IPS-18c (cell line): ENCODE data around the gene KIAA1143.

ENCODE experiments used
- H3K4me3 ChIP-seq: 2 replicates; pipeline ENCODE4 v1.7.0; 2013; ENCODE audit warnings: low read depth, mild to moderate bottlenecking, low read length, moderate library complexity; ENCODE audit not compliant: insufficient read depth
- H3K9me3 ChIP-seq: one replicate; pipeline ENCODE4 v1.6.1; 2013; ENCODE audit warnings: mild to moderate bottlenecking, low read length, moderate library complexity; ENCODE audit not compliant: control insufficient read depth, insufficient read depth

The KIAA1143 gene

DNA sequence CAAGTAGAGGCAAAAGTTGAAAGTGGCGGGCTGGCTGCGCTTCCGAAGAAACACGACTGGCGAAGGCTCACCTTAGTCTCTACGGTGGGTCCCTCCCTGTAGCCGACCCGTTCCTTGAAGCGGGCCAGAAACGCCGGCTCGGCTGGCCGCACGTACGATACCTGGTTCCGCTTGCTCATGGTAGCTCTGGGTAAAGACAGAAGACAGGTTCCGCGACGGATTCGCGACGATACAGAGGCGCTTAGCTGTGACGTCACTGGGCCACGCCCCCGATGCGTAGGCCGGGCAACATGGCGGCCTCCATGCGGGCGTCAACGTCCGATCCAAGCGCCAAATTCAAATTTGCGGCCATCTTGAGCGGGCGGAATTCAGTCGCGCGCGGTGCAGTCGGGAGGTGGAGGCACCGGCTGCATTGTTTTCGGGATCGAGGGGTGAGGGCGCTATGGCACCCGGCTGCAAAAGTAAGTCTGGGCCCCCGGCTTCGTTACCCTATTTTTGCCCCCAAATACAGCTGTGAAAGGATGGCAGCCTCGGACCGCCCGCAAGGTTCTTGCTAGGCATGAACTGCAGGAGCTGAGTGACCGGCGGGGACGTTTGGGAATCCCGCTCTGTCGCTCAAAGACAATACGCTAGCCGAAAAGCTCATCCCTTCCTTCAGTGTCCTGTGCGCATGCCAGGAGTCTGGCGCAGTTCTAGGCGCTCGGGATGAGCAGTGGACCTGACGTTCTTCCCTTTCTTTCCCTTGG, at the start of gene KIAA1143, which contains the start of gene KIF15:
TSS of gene KIAA1143 (minus strand) at position 196 of the 746 bp plus-strand sequence. CDS start at position 179, 17 bp downstream.
TSS of gene KIF15 (plus strand) at position 371 of the 746 bp plus-strand sequence. CDS start at position 443, 72 bp downstream.
- Histone ChIP-seq H3K4me3 (peak within 1 kb of the TSS; percentile 95), H3K9me3 (peaks cover 3% of the 10 kb centered on the region)

DNA sequence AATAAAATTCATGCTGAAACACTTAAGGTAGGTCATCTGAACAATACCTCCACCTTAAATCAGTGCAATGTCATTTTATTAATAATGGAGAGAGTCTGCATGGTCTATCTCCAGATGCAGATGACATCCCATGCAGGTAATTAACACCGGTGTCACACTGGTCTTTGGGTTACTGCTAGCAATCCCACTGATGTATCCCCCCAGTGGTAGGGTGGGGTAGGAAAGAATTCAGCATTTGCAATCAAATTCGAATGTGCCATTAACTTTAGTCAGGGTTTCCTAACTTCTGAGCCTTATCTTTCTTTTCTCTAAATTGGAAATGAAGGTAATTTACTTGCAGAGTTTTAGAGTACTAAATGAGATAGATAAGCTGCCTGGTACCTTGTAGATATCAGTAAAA, 44.5 kb upstream of the KIAA1143 start:
- H3K4me3 ChIP-seq = no peak overlapping the region
- no peaks in the 10 kb centered on the region for H3K9me3 ChIP-seq

DNA sequence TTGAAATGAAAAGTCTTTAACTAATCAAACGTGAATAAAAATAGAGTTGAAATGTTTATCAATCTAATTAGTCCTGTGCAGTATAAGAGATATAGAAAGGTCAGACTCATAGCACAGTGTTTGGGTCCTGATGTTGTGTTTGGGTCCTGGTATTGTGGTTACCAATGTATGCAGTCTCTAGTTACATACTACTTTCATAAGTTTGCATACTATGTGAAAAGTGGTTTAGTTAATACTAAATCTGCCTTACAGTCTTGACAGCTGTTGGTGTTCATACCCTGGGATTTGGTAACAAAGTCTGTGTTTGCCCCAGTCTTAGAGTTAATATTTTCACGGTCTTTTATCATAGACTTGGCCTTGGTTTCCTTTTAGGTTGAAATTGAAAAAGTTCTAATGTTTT, 41.9 kb upstream of the KIAA1143 start:
- Histone ChIP-seq H3K4me3 (no peak overlapping the region), H3K9me3 (no peaks in the 10 kb centered on the region)

DNA sequence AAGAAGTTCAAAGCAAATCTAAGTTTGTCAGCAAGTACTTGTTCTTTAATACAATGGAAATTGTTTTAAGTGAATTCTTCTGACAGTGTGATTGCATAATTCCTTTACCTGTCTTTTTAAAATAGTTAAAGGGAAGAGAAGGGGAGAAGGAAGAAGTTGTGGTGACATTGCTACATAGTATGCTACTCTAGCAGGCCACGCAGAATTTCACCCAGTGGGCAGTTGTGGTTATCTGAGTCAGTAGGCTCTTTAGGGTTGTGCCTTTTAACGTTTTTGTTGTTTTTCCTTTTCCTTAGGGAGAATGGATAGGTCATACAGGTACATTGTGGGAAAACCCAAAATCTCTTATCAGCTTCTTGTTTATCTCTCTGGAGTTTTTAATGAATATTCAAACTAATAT, 40.6 kb upstream of the KIAA1143 start:
- no peaks in the 10 kb centered on the region for H3K9me3 ChIP-seq
- no peak overlapping the region for H3K4me3 ChIP-seq

DNA sequence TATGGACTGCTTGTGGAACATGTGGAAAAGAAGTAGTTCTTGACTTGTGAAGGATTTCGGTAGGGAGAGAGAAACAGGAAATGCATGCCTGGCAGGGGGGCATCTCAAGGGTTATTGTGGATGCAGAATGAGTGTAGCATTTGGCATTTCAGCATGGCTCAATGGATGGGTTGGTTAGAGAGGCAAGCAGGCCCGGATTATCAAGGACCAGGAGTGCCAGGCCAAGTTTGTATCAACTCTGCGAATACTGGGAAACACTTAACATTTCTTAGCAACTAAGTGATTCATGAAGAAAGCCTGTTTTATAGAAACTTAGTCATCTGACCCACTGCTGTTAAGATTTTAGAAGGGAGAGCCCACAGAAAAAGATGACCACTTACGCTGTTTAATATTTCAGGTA, 33.8 kb upstream of the KIAA1143 start:
- H3K4me3 ChIP-seq = no peak overlapping the region
- no peaks in the 10 kb centered on the region for H3K9me3 ChIP-seq

DNA sequence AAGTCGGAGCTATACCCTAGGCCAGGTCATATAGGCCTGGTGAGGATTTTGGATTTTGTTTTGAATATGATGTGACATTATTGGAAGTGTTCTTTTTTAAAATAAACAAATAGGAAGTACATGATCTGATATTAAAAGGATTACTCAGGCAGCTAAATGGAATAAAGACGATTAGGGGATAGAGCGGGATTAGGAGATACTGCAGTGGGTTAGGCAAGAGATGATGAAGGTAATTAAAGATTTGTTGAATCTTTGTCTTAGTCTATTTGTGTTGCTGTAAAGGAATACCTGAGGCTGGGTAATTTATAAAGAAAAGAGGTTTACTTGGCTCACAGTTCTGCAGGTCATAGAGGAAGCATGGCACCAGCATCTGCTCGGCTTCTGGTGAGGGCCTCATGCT, 21.5 kb upstream of the KIAA1143 start:
- Histone ChIP-seq H3K4me3 (no peak overlapping the region), H3K9me3 (no peaks in the 10 kb centered on the region)

DNA sequence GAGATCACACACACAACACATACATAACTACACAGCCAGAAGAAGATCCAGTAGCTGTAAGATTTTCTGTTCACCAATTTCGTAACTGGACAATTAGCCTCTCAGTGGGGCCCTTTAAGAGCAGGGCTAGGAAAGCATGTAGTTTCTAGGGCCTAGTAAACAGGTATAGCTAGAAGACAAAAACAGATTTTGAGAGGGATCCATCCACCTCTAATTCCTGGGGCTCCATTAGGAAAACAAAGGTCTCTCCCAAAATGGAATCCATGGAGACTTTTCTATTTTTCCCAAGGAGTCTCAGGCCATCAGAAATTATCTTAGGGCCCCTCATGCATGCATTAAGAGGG, 10.7 kb upstream of the KIAA1143 start:
- H3K9me3 ChIP-seq = peaks cover 8% of the 10 kb centered on the region
- no peak overlapping the region for H3K4me3 ChIP-seq

DNA sequence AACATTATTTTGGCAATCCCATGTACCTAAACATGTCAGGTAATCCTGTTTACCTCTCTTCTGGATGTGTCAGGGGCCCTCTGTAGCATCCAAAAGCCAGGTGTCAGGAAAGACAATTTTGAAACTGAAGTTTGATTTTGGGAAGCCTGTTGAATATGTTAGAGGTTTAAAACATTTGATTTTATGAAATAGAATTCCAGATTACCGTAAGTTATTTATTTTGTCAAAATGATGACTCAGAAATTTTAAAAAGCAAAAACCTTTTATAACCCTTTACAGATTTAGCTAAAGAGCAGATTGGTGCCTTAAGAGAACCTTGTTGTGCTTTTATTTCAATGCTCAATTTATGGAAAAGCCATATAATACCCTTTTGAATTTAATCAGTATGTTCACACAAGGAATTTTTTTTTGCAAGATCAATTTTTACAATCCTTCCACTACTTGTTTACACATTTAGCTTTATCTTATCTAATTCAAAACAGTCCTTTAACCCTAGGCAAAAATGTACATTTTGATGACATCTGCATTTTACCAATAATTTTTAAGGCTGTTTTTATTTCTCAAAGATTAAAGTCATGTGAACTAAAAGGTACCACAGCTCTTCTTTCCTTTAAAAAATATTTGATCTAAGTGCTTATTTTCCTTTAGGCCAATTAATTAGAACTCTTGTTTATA, 10.1 kb upstream of the KIAA1143 start:
- Histone ChIP-seq H3K9me3 (peaks cover 9% of the 10 kb centered on the region), H3K4me3 (no peak overlapping the region)

DNA sequence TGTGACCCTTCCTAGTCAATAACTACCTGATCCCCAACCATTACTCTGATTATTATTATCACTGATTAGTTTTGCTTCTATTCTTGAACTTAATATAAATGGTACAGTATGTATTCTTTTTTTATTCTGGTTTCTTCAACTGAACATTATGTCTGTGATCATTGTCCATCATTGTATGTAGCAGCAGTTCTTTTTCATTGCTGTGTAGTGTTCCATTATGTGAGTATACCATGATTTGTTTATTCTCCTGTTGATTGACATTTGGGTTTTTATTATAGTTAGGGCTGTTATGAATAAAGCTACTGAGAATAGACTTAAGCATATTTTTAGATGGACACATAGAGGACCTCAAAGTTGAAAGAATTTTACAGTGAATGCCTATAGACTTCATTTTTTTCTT, 2.8 kb upstream of the KIAA1143 start:
- Histone ChIP-seq H3K4me3 (no peak overlapping the region), H3K9me3 (peaks cover 8% of the 10 kb centered on the region)

DNA sequence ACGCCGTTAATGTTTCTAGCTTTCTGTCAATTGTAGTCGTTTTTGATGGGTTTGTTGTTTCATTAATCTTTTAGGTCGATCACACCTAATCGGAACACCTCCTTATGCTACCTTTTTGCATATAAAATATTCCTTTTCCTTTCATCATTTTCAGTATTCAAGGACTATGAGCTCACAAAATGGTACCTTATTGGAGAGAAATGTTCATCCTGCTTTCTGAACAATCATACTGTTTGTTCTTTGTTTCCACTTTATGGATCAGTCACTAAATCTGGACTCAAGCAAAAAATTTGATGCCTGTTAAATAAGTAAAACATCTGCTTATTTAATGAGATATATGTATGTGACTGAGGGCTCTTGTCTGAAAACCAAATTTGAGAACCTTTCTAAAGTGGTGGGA, 1.3 kb upstream of the KIAA1143 start:
- peaks cover 6% of the 10 kb centered on the region for H3K9me3 ChIP-seq

DNA sequence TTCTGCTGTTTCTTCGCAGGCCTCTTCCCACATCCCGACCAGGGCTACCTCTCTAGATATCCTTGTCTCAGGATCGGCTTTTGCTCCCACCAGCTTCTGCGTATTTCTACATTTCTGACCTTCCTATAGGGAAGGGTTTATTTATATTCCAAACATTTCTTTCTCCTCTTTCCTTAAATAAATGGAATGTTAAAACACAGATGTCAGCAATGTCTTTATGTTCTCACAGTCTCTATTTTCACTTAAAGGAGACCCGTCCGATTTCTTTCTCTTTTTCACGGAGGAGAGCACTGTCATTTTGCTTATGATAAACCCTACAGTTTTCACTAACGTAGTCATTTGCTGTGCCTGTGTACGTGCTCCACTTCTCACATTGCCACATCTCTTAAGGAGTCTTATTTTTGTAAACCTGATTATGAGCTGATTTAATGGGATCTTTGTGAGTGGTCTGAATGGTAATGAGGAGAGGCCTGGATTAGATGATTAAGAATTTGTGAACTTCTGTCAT, 805 bp upstream of the KIAA1143 start:
- H3K4me3 ChIP-seq = peak overlapping the region; percentile 95
- H3K9me3 ChIP-seq = peaks cover 6% of the 10 kb centered on the region

More for the DNA sequence above, 1.3 kb upstream of the KIAA1143 start:
- H3K4me3 ChIP-seq = peak overlapping the region; percentile 95

DNA sequence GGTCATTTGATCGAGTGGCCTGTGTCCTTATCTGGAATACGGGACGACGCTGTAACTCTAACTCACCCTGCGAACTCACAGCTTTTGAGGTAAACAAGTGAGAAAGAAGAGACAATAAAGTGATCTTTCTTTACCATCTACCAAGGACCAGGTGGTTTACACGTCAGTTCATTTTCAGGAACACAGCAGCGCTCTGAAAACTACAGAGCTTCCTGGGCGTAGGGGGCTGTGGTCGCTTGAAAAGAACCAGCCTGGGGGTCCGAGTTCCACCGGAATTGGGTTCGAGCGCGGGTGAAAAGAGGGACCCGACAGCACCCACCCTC, 357 bp downstream of the KIAA1143 start:
- peak overlapping the region; percentile 95 for H3K4me3 ChIP-seq
- H3K9me3 ChIP-seq = peaks cover 3% of the 10 kb centered on the region

DNA sequence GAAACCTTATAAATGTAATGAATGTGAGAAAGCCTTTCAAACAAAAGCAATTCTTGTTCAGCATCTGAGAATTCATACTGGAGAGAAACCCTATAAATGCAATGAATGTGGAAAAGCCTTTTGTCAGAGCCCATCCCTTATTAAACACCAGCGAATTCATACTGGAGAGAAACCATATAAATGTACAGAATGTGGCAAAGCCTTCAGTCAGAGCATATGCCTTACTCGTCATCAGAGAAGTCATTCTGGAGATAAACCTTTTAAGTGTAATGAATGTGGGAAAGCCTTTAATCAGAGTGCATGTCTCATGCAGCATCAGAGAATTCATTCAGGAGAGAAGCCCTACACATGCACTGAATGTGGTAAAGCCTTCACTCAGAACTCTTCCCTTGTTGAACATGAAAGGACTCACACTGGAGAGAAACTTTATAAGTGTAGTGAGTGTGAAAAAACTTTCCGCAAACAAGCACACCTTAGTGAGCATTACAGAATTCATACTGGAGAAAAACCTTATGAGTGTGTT, 26.7 kb downstream of the KIAA1143 start:
- Histone ChIP-seq H3K9me3 (peaks cover 8% of the 10 kb centered on the region), H3K4me3 (no peak overlapping the region)

DNA sequence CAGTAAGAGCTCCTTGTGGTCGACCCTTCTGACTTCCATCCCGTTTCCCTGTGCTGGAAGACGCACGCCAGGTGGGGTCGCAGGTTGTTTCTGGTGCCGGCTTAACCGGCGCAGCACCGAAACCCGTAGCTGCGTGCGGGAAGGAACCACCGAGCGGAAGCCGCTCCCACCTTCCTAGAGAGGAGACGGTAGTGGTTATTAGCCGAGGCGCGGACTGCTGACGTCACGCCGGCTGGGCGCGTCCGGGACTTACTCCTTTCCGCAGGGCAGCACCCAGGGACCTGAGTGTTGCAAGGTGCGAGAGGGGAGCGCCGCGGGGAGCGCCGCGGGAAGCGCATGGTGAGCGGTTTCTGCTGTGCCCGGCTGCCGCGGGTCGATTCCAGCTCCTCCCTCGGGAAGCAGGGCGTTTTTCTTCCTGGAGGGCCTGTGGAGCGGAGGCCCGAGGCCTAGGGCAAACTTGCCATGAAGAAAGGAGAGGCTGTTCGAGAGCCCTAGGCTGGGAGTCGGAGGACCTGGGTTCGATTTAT, 32.0 kb downstream of the KIAA1143 start, which contains the start of gene ZNF501:
TSS of gene ZNF501 (plus strand) at position 252 of the 527 bp plus-strand sequence. CDS start 4,787 bp downstream, outside the sequence.
- no peaks in the 10 kb centered on the region for H3K9me3 ChIP-seq

DNA sequence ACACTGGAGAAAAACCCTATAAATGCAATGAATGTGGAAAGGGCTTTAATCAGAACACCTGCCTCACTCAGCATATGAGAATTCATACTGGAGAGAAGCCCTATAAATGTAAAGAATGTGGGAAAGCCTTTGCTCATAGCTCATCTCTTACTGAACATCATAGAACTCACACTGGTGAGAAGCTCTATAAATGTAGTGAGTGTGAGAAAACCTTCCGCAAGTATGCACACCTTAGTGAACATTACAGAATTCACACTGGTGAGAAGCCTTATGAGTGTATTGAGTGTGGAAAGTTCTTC, 39.4 kb downstream of the KIAA1143 start:
- Histone ChIP-seq H3K9me3 (peaks cover 31% of the 10 kb centered on the region), H3K4me3 (no peak overlapping the region)

More for the DNA sequence above, 32.0 kb downstream of the KIAA1143 start, which contains the start of gene ZNF501:
- peak within 1 kb of the TSS; percentile 82 for H3K4me3 ChIP-seq

DNA sequence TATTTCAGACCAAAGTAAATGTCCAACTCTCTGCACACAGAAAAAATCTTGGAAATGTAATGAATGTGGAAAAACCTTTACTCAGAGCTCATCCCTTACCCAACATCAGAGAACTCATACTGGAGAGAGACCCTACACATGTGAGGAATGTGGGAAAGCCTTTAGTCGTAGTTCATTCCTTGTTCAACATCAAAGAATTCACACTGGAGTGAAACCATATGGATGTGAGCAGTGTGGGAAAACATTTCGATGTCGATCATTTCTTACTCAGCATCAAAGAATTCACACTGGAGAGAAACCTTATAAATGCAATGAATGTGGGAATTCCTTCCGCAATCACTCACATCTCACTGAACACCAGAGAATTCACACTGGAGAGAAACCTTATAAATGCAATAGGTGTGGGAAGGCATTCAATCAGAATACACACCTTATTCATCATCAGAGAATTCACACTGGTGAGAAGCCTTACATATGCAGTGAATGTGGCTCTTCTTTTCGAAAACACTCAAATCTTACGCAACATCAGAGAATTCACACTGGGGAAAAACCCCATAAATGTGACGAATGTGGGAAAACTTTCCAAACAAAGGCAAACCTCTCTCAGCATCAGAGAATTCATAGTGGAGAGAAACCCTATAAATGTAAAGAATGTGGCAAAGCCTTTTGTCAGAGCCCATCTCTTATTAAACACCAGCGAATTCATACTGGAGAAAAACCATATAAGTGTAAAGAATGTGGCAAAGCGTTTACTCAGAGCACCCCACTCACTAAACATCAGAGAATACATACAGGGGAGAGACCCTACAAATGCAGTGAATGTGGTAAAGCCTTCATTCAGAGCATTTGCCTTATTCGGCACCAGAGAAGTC, 40.0 kb downstream of the KIAA1143 start:
- peaks cover 31% of the 10 kb centered on the region for H3K9me3 ChIP-seq

DNA sequence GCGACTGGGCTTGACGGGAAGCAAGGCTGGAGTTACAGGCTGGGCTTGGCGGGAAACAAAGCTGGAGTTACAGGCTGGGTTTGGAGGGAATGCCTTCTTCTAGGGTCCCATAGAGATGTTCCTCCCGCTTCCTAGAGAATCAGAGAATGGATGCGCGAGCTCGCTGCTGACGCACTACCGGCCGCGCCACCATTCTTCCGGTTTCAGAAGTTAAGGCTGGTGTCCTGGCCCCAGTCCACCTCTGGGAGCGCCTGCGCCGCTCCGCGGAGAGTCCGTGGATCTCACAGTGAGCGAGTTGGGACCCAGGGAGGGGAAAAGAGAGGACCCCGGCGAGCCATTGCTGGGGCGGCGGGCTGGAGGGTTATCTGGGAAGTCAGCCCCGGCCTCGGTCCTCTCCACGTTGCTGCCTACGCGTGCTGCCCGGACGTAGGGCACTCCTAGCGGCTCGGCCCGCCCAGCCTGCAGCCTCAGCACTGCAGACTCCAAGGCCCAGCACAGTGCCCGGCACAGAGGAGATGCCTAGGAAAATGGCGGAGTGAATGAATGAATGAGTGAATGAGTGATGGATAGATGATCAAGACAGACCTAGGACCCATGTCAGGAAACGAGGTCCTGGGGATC, 48.9 kb downstream of the KIAA1143 start, which contains the start of gene ZNF502:
TSS of gene ZNF502 (plus strand) at position 206 of the 621 bp plus-strand sequence. CDS start 7,602 bp downstream, outside the sequence.
- H3K9me3 ChIP-seq = peaks cover 3% of the 10 kb centered on the region
- peak within 1 kb of the TSS; percentile 67 for H3K4me3 ChIP-seq

More for the DNA sequence above, 40.0 kb downstream of the KIAA1143 start:
- no peak overlapping the region for H3K4me3 ChIP-seq
